GM21825 (cell line): ENCODE measurements around the gene SYDE2.
"Not testable (repeated sequence)": the region's sequence is repeated elsewhere in the genome, so short reads cannot be mapped to it uniquely, and the experiment has no call there.

Experiments used
- ATAC-seq: cut with Tn5 transposase; IDR thresholded peaks from one replicate; pipeline ENCODE4 v1.9.1; 2021; ENCODE audit warnings: mild to moderate bottlenecking, moderate library complexity; ENCODE audit not compliant: unreplicated experiment

SYDE2 gene

DNA sequence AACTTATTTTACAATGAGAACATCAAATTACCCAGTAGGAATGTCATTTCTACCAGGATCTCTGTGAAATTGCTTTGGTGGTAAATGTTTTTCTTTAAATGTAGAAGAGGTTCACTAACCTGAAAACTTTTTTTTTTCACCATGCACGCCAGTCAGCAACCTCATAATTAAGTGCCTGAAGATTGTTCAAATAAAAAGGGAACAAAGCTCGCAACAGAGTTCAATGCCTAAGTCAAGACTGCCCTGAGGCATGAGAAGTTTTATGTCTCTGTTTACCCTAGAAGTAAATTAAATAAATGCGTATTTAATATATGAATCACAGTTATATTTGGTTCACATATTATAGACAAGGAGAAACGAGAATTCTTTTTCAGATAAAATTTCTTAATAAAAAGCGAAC is 13.8 kb upstream of the SYDE2 start:
- no peak for ATAC-seq

DNA sequence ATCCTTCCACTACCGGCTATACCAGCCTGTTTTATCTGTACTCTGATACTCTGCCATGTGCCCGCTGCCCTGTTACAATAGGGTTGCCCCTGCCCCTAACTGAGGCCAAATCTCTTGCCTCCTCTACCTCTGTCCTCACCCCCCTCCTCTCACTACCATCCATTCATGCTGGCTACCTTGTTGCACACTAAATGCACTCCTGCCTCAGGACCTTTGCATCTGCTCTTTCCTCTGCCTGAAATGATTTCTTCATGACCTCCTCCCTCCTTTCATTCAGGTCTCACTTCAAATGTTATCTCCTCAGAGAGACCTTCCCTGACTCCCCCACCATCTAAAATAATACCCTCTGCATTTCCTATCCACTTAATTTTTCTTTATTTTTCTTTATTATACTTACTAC is 7.7 kb upstream of the SYDE2 start:
- ATAC-seq: no peak

DNA sequence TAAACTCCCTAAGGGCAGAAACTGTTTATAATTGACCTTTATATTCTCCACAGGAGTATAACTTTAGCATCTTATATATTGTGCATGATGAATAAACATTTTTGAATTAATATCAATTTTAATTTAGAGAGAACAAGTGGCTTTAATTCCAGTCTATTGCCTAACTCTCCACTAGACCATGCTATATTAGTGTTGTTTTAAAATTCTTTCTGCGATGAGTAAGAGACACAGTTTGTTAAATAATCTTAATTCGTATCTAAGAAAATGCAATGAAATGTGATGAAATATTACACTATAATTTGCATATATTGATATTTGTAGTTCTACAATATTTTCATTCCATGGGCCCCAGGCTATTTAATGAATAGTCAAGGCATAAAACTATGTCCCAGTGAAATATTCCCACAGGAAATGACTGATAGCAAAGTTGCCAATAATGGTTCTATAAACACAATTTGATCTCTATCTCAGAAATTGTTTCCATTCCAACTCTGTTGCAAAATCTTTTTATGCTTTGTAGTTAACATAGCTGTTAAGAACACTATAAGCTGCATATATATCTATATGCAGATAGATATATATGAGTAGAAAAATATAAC is 2.9 kb upstream of the SYDE2 start:
- ATAC-seq: no peak

DNA sequence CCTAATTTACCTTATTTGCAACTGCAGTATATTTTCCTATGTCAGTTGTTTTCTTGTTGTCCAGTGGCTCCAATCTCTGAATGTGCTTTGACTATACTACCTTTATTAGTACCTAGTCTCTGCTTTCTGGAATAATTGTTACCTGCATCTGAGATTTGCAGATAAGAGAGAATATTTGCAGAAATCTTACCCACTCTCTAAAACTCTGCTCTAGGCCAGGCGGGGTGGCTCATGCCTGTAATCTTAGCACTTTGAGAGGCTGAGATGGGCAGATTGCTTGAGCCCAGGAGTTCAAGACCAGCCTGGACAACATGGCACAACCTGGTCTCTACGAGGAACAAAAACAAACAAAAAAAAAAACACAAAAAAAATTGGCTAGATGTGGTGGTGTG is 2.0 kb upstream of the SYDE2 start:
- no peak for ATAC-seq

DNA sequence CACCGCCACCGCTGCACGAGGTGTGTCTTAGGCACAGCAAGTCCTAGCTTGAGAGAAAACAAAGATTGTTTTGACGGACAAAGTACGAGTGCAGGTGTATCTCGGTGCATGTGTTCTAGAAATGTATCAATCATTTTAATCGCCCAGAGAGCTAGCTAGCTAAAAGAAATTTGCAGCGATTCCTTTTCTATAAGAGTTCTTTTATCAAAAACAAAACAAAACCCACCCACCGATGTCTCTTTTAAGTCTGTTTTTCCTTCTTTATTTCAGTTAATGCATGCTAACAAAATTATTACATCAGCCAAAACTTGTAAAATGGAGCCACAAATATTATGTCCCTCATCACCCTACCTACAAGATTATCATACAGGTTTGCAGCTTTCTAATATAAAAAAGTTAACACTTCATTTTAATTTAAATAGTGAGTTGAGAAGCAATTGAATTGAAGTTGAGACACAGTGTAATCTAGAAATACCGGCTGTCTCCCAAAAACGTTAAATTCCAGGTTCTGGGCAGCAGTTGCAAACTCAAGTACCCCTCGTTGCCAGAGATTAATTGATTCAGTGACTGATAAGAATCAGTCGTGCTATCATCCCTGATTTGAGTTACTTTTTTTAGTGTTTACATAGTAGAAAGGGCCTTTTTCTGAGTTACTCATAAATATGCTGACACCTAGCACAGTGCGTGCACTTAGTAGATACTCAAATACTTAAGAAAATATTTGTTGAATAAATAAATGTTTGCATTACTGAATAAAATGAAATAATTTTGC is 1.5 kb upstream of the SYDE2 start:
- peak; percentile 8 for ATAC-seq

DNA sequence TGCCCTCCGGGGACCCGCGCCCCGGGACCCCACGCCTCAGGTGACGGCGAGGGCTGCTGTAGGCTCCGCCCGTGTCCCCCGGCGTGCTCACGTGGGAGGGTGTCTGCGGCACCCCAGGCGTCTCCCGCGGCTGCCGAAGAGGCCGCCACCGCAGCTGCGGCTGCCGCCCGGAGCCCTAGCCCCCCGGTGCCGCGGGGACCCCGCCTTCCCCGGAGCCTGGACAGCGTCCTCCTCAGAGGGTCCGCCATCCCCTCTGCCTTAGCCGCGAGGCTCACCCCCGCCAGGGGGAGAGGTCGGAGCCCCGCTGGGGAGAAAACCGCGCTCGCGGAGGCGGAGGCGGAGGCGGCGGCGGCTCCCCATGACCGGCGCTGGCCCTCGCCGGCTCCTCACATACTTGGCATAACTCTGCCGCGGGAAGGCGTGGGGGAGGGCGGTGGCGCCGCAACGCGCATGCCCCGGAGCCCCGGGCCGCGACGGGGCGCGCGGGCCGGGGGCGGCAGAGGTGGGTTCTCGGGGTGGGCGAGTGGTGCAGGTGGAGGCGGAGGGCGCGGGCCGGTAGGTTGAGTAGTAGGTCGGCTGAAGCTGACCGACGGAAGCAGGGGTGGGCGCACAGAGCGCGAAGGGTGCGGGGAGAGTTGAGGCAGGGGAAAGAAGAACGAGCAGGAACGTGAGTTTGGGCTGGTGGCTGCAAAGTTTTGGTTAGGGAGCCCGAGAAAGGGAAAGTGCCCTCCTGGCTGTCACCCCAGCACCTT is 700 bp upstream of the SYDE2 start:
- ATAC-seq: peak; percentile 42

DNA sequence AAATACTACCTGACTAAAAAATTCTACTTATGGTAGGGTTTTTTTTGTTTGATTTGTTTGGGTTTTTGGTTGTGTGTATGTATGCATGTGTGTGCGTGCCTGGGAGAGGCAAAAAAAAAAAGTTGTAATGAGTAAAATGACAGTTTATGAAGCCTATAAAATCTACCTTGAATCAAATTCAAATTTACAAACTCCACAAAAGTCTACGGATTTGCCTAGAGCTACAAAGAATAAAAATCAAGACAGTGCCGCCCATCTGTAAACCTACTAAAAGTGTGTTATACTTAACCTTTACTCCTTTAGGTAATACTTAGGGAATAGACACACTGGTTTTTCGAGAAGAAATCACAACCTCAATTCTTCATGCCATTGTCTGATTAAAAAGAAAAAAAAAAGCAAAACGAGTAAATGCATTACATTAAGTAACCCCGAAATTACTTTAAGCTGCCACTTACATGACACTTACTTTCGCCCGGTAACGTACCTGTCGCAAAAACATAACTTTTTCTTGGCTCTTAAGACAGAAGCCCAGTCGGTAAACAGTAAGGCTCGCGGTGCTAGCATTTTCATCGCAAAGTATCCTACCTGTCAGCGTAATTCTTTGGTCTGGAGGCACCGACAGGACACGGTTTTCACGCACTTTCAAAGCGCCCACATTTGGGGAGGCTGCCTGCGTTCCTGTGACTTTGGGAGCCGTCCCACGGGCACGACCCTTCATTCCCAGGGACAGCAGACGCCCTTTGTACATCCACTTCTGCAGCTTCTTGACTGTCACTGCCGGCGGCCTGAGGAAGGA is 951 bp downstream of the SYDE2 start:
- peak; percentile 18 for ATAC-seq

DNA sequence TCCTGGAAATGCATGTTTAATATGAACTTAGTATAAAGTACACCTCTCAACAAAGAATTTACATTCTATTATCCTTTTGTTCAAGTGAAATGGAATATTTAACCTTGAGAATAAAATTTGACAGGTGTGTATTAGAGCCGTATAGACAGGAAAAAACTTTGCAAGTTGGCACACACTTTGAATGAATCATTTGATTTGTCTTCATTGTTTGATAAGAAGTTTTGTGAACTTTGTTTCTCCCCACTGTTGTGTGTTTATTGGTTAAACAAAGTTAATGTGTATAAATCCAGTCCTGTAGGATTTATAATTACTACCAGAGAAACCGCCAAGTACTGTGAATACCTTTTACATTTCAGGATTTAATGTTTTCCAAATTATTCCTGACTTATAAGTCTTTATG is 2.0 kb downstream of the SYDE2 start:
- no peak for ATAC-seq

DNA sequence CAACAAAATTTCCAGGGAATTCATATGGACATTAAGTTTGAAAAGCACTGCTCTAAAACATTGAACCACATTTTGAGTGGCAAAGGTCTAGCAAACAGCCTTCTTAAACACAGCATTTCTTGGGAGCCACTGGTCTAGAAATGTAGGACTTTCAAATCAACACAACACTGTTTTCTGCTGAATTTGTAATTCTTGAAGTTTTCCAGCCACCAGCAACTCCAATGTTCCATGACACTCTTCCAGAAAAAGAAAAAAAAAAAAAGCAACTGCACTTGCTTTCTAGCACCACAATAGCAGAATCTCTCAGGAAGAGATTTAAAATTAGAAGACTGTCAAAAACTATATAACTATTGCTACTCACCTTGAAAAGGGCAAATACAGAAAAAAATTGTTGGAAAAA is 4.5 kb downstream of the SYDE2 start:
- no peak for ATAC-seq

DNA sequence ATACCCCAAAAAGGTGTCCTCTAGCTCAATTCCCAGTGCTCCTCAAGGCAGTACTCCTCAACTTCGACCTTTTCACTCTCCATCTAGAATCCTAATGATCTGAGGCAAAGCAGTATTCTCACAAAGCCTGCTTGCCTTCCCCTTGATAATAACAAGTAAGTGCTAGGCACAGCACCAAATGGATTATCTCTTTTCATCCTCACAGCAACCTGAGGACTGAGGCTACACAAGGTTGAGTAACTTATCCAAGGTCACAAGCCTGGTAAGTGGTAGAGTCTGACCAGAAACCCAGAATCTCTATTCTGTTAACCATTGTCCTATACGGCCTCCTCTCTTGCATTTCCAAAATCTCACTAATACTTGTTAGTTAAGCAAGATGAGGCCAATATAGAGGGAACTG is 5.1 kb downstream of the SYDE2 start:
- no peak for ATAC-seq

DNA sequence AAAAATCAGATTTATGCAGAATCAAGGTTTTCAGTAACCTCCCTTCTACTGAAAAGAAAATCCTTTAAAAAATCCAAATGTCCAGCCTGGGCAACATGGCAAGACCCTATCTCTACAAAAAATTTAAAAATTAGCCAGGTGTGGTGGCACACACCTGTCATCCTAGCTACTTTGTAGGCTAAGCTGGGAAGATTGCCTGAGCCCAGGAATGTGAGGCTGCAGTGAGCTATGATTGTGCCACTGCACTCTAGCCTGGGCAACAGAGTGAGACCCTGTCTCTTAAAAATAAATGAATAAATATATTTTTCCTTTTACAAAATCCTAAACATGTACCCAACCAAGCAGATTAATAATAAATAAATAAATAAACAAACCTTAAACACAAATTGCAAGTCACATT is 8.7 kb downstream of the SYDE2 start:
- not testable (repeated sequence) for ATAC-seq

DNA sequence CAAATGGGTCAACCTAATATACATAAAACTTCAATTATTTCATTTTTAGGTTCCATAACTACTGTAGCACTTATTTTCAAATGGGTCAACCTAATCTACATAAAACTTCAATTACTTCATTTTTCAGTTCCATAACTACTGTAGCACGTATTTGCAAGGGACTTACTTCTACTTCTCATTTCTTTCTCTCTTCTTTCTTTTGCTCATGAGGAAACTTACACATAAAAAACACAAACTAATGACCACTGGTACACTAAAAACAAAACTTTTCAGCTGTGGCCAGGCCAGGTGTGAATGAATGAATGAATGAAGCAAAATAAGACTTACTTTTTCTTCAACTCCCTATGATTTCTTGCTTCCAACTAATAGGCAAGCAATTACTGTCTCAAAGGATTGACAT is 11.7 kb downstream of the SYDE2 start:
- no peak for ATAC-seq

DNA sequence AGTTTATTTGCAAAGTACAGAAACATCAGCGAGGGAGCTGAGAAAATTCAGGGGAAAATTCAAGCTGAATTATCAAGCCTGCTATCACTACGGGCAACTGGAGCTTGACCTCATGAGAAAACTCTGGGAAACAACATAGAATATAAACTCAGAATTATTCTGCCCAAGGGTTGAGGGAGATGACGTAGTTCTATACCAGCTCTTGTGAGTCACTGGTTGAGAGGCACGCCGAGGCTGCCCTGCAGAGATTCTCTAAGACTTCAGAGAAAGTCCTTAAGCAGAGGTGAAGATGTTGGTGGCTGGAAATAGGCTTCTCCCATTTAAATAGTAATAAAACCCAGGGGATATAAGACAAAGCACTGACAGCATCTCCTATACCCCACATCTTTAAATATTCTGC is 12.3 kb downstream of the SYDE2 start:
- no peak for ATAC-seq

DNA sequence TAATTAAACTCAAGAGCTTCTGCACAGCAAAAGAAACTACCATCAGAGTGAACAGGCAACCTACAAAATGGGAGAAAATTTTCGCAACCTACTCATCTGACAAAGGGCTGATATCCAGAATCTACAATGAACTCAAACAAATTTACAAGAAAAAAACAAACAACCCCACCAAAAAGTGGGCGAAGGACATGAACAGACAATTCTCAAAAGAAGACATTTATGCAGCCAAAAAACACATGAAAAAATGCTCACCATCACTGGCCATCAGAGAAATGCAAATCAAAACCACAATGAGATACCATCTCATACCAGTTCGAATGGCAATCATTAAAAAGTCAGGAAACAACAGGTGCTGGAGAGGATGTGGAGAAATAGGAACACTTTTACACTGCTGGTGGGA is 13.8 kb downstream of the SYDE2 start:
- not testable (repeated sequence) for ATAC-seq

DNA sequence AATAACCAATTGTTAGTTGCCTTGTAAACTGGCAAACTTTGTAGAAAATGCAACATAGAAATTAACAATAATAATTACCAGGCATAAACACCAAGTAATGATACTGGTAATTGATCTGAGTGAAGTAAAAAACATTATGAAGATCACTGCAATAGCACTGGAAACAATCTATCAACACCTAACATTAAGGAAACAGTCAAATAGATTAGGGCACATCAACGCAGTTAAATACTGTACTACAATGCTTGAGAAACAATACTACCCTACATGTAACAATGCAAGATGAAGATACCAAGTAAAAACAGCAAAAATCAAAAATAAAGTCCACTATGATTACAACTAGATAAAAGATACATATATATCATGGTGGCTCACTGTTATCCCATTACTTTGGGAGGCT is 16.6 kb downstream of the SYDE2 start:
- no peak for ATAC-seq

DNA sequence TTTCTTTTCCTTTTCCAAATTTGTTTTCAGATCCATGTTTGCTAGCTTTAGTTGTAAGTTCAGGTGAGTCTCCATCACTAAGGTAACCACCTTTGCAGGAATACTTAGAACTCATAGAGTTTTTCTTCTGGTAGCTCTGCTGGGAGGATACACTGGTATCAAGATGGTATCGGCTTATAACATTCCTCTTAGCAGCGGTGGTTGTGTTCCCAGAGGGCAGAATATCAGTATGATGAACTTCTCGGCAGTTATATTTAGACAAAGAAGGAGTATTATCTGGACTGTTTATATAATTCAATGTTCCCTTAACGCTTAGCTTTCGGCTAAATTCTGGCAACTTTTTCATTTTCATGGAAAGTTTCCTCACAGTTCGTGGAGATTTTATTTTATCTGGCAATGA is 18.1 kb downstream of the SYDE2 start:
- ATAC-seq: no peak

DNA sequence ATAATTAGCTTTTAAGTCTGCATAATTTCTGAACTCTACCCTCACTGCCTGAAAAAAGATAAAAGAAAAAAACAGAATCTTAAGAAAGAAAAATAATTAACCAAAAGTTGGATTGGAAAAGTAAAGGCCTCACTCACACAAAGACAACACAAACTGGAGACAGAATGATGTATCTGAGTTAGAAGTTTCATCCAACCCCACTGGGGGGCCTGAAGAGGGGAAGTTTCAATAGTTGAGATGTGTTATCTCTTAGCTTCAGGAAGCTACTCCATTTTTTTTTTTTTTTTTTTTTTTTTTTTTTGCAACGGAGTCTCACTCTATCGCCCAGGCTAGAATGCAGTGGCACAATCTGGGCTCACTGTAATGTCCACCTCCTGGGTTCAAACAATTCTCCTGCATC is 19.9 kb downstream of the SYDE2 start:
- no peak for ATAC-seq

DNA sequence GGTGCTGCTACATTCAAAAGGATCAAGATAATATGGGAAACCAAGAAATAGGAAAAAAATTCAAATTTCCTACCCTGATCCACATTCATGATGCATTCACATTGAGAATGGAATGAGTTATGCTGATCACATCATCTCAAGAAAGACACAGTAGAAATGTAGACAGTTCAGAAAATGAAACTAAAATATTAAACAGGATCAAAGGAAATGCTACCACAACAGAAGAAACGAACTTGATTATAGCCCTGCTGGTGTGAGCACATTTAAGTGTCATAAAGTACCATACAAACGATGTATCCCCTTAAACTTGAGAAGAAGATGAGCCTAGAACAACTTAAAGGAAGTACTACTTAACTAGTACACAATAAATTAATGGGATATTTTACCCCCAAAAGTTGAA is 21.3 kb downstream of the SYDE2 start:
- ATAC-seq: no peak

DNA sequence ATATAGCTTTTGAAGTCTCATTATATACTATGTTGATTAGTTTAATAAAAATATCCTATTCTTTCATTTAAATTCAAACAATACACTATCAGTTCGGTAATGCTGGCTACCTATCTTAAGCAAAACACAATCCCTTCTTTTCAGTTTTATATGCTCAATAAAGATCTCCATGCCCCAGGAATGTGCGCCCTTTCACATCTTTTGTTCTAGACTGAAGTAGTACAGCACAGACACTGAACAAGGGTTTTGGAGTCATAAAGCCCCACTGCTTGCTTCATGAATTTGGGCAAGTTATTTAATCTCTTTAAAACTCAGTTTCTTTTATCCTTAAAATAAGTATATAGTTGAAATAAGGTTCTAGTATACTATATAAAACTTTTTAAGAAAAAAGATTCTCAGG is 22.4 kb downstream of the SYDE2 start:
- no peak for ATAC-seq

DNA sequence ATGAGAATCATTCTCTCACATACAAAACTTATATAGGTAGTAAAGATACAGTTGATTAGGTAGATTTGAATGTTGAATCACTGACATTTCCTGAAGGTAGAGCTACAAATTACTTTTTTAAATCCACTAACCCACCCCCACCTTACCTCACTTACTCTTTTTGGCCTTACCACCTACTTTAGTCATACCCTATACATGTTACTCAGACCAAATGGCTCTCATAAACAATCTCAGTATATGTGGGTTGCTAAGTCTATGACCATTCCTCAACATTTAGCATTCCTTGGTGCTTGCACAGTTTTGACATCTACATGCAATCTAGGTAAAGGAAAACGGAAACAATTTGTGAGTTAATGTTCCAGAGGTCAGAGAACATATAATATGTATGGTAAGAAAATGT is 26.3 kb downstream of the SYDE2 start:
- no peak for ATAC-seq

DNA sequence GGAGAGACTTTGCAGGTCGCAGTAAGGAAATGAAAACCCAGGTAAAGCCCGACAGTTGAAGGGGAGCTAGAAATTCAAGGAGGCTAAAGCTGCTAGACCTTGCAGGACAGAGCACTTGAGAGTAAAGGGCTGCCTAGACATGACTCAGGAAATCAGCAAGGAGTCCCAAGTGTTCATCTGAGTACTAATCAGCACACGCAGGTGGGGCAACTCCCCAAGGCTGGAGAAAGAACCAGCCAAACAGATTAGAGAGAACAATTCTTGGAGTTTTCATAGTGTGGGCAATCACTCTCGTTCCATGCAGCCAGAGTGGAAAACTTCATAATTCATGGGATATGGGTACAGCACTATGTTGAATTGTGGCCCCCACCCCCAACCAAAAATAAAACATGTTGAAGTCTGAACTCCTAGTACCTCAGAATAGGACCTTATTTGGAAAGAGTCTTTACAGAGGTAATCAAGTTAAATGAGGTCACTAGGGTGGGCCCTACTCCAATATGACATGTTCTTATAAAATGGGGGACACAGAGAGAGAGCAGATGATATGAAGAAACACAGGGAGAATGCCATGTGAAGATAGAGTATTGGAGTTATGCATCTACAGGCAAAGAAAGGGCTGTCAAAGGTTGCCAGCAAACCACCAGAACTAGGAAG is 28.0 kb downstream of the SYDE2 start:
- no peak for ATAC-seq
